Caco-2 (cell line): Measurements from ENCODE around the gene ANKRD50. TPM values are rescaled to one million over a fixed set of nuclear protein-coding genes. Genes with fewer than 3 reads are reported as not detected.

Experiments
- BruUV-seq: library from RNA; stranded (reverse); fragments of 400-500 nt; replicated peaks from 2 replicates; lab custom pipeline; 2021; lab: Mats Ljungman, UMichigan
- CTCF ChIA-PET: fragments of 300-600 bp; sonication (Branson Sonifier 250); formaldehyde crosslinking; loops from one replicate; lab custom pipeline; 2022; ENCODE audit warnings: antibody characterized with exemption; lab: Charles Lee
- POLR2A ChIA-PET: fragments of 300-600 bp; sonication (Branson Sonifier 250); formaldehyde crosslinking; loops from one replicate; lab custom pipeline; 2022; ENCODE audit warnings: antibody characterized with exemption; lab: Charles Lee
- DNase-seq, 2 experiments: peaks; one replicate each; pipeline versions ENCODE4 v3.0.0 to v3.0.0-alpha.2; 2020 to 2022
- H3K27me3 ChIP-seq: replicated peaks from 2 replicates; pipeline ENCODE4 v1.6.0; 2011; ENCODE audit warnings: low read length; ENCODE audit not compliant: control insufficient read depth, insufficient read depth
- H3K36me3 ChIP-seq: 2 replicates; pipeline ENCODE4 v1.5.1; 2011; ENCODE audit warnings: low read length; ENCODE audit not compliant: control insufficient read depth, insufficient read depth
- H3K4me1 ChIP-seq: fragments of 250-450 bp; sonication (Bioruptor Pico); 2 replicates; pipeline ENCODE4 v1.5.1; 2020; ENCODE audit warnings: mild to moderate bottlenecking
- H3K4me3 ChIP-seq: 2 replicates; pipeline ENCODE4 v1.5.1; 2011; ENCODE audit warnings: low read depth, mild to moderate bottlenecking, control low read depth, low read length
- H3K9me3 ChIP-seq: fragments of 250-450 bp; sonication (Bioruptor Pico); 2 replicates; pipeline ENCODE4 v1.5.1; 2020; ENCODE audit warnings: mild to moderate bottlenecking, moderate library complexity
- H3K27ac Mint-ChIP-seq: one replicate; pipeline ENCODE4 v1.8.0; 2022; ENCODE audit warnings: mixed read lengths; ENCODE audit not compliant: unreplicated experiment
- H3K27me3 Mint-ChIP-seq: one replicate; pipeline ENCODE4 v1.8.0; 2022; ENCODE audit warnings: mixed read lengths; ENCODE audit not compliant: insufficient read depth, unreplicated experiment
- H3K36me3 Mint-ChIP-seq: one replicate; pipeline ENCODE4 v1.8.0; 2022; ENCODE audit warnings: mild to moderate bottlenecking, mixed read lengths; ENCODE audit not compliant: insufficient read depth, unreplicated experiment
- H3K4me1 Mint-ChIP-seq: one replicate; pipeline ENCODE4 v1.8.0; 2022; ENCODE audit warnings: low read depth, mixed read lengths; ENCODE audit not compliant: unreplicated experiment
- H3K4me3 Mint-ChIP-seq: one replicate; pipeline ENCODE4 v1.8.0; 2022; ENCODE audit warnings: mild to moderate bottlenecking, moderate library complexity, mixed read lengths; ENCODE audit not compliant: unreplicated experiment
- H3K9me3 Mint-ChIP-seq: one replicate; pipeline ENCODE4 v1.8.0; 2022; ENCODE audit warnings: mixed read lengths; ENCODE audit not compliant: unreplicated experiment
- intact Hi-C: fragments of 100-400 bp; cut with micrococcal nuclease; formaldehyde crosslinking; loops from one replicate; pipeline ENCODE4 v1.10.0; 2022; ENCODE audit not compliant: unreplicated experiment
- total RNA-seq: library from RNA; stranded (reverse); gene quantifications from 2 replicates; pipeline ENCODE4 v1.2.3, GENCODE V29; 2022
- TF ChIP-seq, protein P1 (sequence below), 2 experiments: fragments of 200-600 bp in 1 of 2; IDR thresholded peaks; 1 replicate in 1 of 2; 2 replicates in 1 of 2; pipeline versions ENCODE4 v1.5.1 to v1.8.0; 2011 to 2022; ENCODE audit warnings: antibody characterized with exemption in 1 of 2, control low read depth in 1 of 2, inconsistent platforms in 1 of 2, low read depth in 1 of 2, low read length in 1 of 2, mild to moderate bottlenecking in 1 of 2, moderate library complexity in 1 of 2; ENCODE audit not compliant: insufficient read depth in 1 of 2, severe bottlenecking in 1 of 2, unreplicated experiment in 1 of 2

The ANKRD50 gene
- total RNA-seq, 1 experiment from 2014 or later = 7.0 TPM

GRCh38 chr4:124697441-124697840 is 15.1 kb downstream of the ANKRD50 start:
- no peaks in the 10 kb centered on the region for H3K36me3 ChIP-seq
- H3K9me3 ChIP-seq = peaks cover 8% of the 10 kb centered on the region; the same call in 1 of the 2 replicates
- TF ChIP-seq, protein P1, sequence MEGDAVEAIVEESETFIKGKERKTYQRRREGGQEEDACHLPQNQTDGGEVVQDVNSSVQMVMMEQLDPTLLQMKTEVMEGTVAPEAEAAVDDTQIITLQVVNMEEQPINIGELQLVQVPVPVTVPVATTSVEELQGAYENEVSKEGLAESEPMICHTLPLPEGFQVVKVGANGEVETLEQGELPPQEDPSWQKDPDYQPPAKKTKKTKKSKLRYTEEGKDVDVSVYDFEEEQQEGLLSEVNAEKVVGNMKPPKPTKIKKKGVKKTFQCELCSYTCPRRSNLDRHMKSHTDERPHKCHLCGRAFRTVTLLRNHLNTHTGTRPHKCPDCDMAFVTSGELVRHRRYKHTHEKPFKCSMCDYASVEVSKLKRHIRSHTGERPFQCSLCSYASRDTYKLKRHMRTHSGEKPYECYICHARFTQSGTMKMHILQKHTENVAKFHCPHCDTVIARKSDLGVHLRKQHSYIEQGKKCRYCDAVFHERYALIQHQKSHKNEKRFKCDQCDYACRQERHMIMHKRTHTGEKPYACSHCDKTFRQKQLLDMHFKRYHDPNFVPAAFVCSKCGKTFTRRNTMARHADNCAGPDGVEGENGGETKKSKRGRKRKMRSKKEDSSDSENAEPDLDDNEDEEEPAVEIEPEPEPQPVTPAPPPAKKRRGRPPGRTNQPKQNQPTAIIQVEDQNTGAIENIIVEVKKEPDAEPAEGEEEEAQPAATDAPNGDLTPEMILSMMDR (IDR thresholded peaks at IDR 0.05; ENCODE audit: insufficient read depth in 1 of 2, low read depth in 1 of 2, low read length in 1 of 2, severe bottlenecking in 1 of 2, unreplicated experiment in 1 of 2) = no peak
- no peak for DNase-seq
- intact Hi-C loops = no loop called here
- no peak overlapping the region for H3K4me3 Mint-ChIP-seq
- H3K4me1 Mint-ChIP-seq = peaks cover 6% of the 10 kb centered on the region
- no TSS peak for BruUV-seq
- H3K27me3 Mint-ChIP-seq = no peaks in the 10 kb centered on the region
- H3K9me3 Mint-ChIP-seq = peaks cover 37% of the 10 kb centered on the region
- ChIA-PET POLR2A (no interaction called here), CTCF (no interaction called here)
- H3K27me3 ChIP-seq = no peaks in the 10 kb centered on the region
- H3K36me3 Mint-ChIP-seq = no peaks in the 10 kb centered on the region
- no peaks in the 10 kb centered on the region for H3K4me1 ChIP-seq
- H3K27ac Mint-ChIP-seq = no peak overlapping the region
- no peak overlapping the region for H3K4me3 ChIP-seq

DNA sequence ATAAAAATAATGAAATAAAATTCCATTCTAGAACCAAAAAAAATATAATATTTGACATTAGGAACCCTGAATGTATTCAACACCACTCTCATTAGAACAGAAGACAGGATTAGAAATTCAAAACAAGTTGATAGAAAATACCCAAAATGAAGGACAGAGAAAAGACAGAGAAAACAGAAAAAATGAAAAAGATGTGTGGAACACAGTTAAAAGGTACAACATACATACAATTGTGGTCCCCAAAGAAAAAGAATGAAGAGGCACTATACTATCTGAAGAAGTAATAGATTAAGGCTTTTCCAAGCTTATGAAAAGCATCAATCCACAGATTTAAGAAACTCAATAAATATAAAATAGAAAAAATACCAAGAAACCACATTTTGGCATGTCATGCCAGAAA is 16.4 kb downstream of the ANKRD50 start:
- CTCF ChIA-PET = no interaction called here
- H3K9me3 Mint-ChIP-seq = peaks cover 37% of the 10 kb centered on the region
- no peak overlapping the region for H3K4me3 Mint-ChIP-seq
- peaks cover 6% of the 10 kb centered on the region for H3K4me1 Mint-ChIP-seq
- no peaks in the 10 kb centered on the region for H3K4me1 ChIP-seq
- peaks cover 8% of the 10 kb centered on the region; the same call in 1 of the 2 replicates for H3K9me3 ChIP-seq
- BruUV-seq = no TSS peak
- TF ChIP-seq, protein P1 (IDR thresholded peaks at IDR 0.05; ENCODE audit: insufficient read depth in 1 of 2, low read depth in 1 of 2, low read length in 1 of 2, severe bottlenecking in 1 of 2, unreplicated experiment in 1 of 2) = no peak
- no peaks in the 10 kb centered on the region for H3K36me3 ChIP-seq
- H3K27me3 Mint-ChIP-seq = no peaks in the 10 kb centered on the region
- no peak overlapping the region for H3K4me3 ChIP-seq
- intact Hi-C loops = no loop called here
- no peaks in the 10 kb centered on the region for H3K36me3 Mint-ChIP-seq
- POLR2A ChIA-PET = no interaction called here
- no peak for DNase-seq
- no peak overlapping the region for H3K27ac Mint-ChIP-seq
- H3K27me3 ChIP-seq = no peaks in the 10 kb centered on the region

- ChIA-PET POLR2A (no interaction called here), CTCF (no interaction called here)
- H3K9me3 ChIP-seq = peaks cover 8% of the 10 kb centered on the region; the same call in 1 of the 2 replicates
- H3K27me3 Mint-ChIP-seq = no peaks in the 10 kb centered on the region
- TF ChIP-seq, protein P1 (IDR thresholded peaks at IDR 0.05; ENCODE audit: insufficient read depth in 1 of 2, low read depth in 1 of 2, low read length in 1 of 2, severe bottlenecking in 1 of 2, unreplicated experiment in 1 of 2) = no peak
- BruUV-seq = no TSS peak
- H3K4me3 Mint-ChIP-seq = no peak overlapping the region
- no peak for DNase-seq
- peaks cover 37% of the 10 kb centered on the region for H3K9me3 Mint-ChIP-seq
- no peaks in the 10 kb centered on the region for H3K4me1 ChIP-seq
- no peaks in the 10 kb centered on the region for H3K36me3 ChIP-seq
- H3K4me1 Mint-ChIP-seq = peaks cover 6% of the 10 kb centered on the region
- H3K27ac Mint-ChIP-seq = peak overlapping the region; percentile 6
- intact Hi-C loops = no loop called here
- H3K4me3 ChIP-seq = no peak overlapping the region
- no peaks in the 10 kb centered on the region for H3K36me3 Mint-ChIP-seq
- no peaks in the 10 kb centered on the region for H3K27me3 ChIP-seq
Observed at GRCh38 chr4:124694946-124695598, 17.5 kb downstream of the ANKRD50 start.
